ENCODE measurements around the gene KBTBD2.
"Not testable (repeated sequence)": the region's sequence is repeated elsewhere in the genome, so short reads cannot be mapped to it uniquely, and the experiment has no call there.

KBTBD2 gene

DNA sequence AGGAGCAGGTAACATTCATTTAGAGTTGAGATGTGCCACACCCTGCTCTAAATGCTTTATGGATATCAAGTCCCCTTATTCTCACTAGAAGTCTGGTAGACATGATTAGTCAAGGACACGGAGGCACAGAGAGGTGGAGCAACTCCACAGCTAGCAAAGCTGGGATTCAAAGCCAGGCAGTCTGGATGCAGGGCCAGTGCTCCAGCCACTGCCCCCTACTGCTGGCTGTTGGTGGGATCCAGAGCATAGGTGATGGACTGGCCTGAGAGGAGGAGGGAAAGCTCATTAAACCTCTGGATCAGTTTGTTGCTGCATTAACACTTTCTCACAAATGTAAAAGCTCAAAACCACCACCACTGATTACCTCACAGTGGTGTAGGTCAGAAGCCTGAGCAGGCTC, 22.6 kb upstream of the KBTBD2 start:
- H3K27ac Mint-ChIP-seq (ENCODE audit: low read depth), result no peak overlapping the region
- H3K9me3 Mint-ChIP-seq, result no peaks in the 10 kb centered on the region
- ATAC-seq (replicated peaks; ENCODE audit: extremely low read depth, poor library complexity, severe bottlenecking), result no peak

GRCh38 chr7:32910195-32910594, 18.6 kb upstream of the KBTBD2 start:
- Mint-ChIP-seq H3K27ac (ENCODE audit: low read depth) (no peak overlapping the region), H3K36me3 (ENCODE audit: insufficient read depth) (peaks cover 8% of the 10 kb centered on the region), H3K4me1 (peaks cover 4% of the 10 kb centered on the region), H3K27me3 (no peaks in the 10 kb centered on the region), H3K4me3 (no peak overlapping the region), H3K9me3 (no peaks in the 10 kb centered on the region)
- no peak for DNase-seq (ENCODE audit: low spot score in 2 of 2)
- ATAC-seq (replicated peaks; ENCODE audit: extremely low read depth, poor library complexity, severe bottlenecking), result no peak

More for the DNA sequence above, 22.6 kb upstream of the KBTBD2 start:
- Mint-ChIP-seq H3K27me3 (no peaks in the 10 kb centered on the region), H3K4me3 (no peak overlapping the region), H3K4me1 (peaks cover 5% of the 10 kb centered on the region), H3K36me3 (ENCODE audit: insufficient read depth) (peaks cover 10% of the 10 kb centered on the region)
- DNase-seq (ENCODE audit: low spot score in 2 of 2), result no peak

DNA sequence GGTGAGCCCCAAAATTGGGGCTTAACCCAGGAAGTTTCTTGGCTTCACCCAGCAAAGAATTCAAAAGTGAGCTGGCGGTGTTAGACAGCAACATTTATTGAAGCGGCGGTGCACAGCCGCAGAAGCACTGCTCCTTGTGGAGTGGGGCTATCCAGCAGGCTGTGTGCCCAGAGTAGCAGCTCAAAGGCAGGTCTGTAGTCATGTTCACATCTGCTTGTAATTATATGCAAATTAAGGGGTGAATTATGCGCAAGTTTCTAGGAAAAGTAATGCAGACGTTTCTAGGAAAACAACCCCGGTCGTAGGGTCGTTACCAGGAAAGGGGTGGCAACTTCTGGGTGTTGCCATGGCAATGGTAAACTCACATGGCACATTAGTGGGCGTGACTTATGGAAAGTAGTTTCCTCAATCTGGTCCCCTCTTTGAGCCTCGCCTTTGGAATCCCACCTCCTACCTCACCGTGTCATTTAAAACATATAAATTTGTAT, 13.7 kb upstream of the KBTBD2 start:
- Mint-ChIP-seq H3K4me3 (peak overlapping the region; percentile 69), H3K36me3 (ENCODE audit: insufficient read depth) (peaks cover 5% of the 10 kb centered on the region), H3K4me1 (peaks cover 7% of the 10 kb centered on the region), H3K27ac (ENCODE audit: low read depth) (peak overlapping the region; percentile 87), H3K27me3 (no peaks in the 10 kb centered on the region), H3K9me3 (no peaks in the 10 kb centered on the region)
- ATAC-seq (replicated peaks; ENCODE audit: extremely low read depth, poor library complexity, severe bottlenecking) (peak; percentile 80), DNase-seq (ENCODE audit: low spot score in 2 of 2) (peak; percentile 34 to 67)

DNA sequence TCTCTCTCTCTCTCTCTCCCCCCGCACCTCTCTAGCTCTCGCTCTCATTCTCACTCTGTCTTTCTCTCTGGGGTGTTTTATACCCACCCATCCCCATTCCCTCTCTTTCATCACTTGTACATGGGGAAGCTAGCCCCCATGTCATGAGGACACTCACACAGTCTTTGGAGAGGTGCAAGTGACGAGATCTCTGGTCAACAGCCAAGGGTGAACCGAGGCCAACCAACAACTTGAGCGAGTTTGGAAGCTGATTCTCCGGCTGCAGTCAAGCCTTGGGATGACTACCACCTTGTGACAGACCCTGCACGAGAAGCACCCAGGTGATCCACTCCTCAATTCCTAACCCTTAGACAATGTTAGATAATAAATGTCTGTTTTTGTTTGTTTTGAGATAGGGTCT, 10.1 kb upstream of the KBTBD2 start:
- Mint-ChIP-seq H3K4me3 (no peak overlapping the region), H3K36me3 (ENCODE audit: insufficient read depth) (peaks cover 5% of the 10 kb centered on the region), H3K9me3 (no peaks in the 10 kb centered on the region), H3K27me3 (no peaks in the 10 kb centered on the region), H3K27ac (ENCODE audit: low read depth) (no peak overlapping the region), H3K4me1 (peaks cover 7% of the 10 kb centered on the region)
- DNase-seq (ENCODE audit: low spot score in 2 of 2) (no peak), ATAC-seq (replicated peaks; ENCODE audit: extremely low read depth, poor library complexity, severe bottlenecking) (no peak)

GRCh38 chr7:32900433-32900995, 9.0 kb upstream of the KBTBD2 start:
- Mint-ChIP-seq H3K27me3 (no peaks in the 10 kb centered on the region), H3K4me3 (no peak overlapping the region), H3K9me3 (no peaks in the 10 kb centered on the region), H3K27ac (ENCODE audit: low read depth) (no peak overlapping the region), H3K4me1 (peaks cover 6% of the 10 kb centered on the region), H3K36me3 (ENCODE audit: insufficient read depth) (peaks cover 7% of the 10 kb centered on the region)
- ATAC-seq (replicated peaks; ENCODE audit: extremely low read depth, poor library complexity, severe bottlenecking) (no peak), DNase-seq (ENCODE audit: low spot score in 2 of 2) (no peak)

GRCh38 chr7:32897376-32897775, 5.8 kb upstream of the KBTBD2 start:
- H3K36me3 Mint-ChIP-seq (ENCODE audit: insufficient read depth); H3K4me3 Mint-ChIP-seq; H3K9me3 Mint-ChIP-seq; DNase-seq (ENCODE audit: low spot score in 2 of 2); ATAC-seq (replicated peaks; ENCODE audit: extremely low read depth, poor library complexity, severe bottlenecking); H3K27me3 Mint-ChIP-seq; H3K27ac Mint-ChIP-seq (ENCODE audit: low read depth): not testable (repeated sequence)
- H3K4me1 Mint-ChIP-seq, result peaks cover 12% of the 10 kb centered on the region

GRCh38 chr7:32896564-32897347, 5.2 kb upstream of the KBTBD2 start:
- H3K9me3 Mint-ChIP-seq, result no peaks in the 10 kb centered on the region
- no peaks in the 10 kb centered on the region for H3K27me3 Mint-ChIP-seq
- peaks cover 11% of the 10 kb centered on the region for H3K36me3 Mint-ChIP-seq (ENCODE audit: insufficient read depth)
- no peak overlapping the region for H3K4me3 Mint-ChIP-seq
- H3K27ac Mint-ChIP-seq (ENCODE audit: low read depth), result no peak overlapping the region
- ATAC-seq (replicated peaks; ENCODE audit: extremely low read depth, poor library complexity, severe bottlenecking) (no peak), DNase-seq (ENCODE audit: low spot score in 2 of 2) (no peak)
- H3K4me1 Mint-ChIP-seq, result peaks cover 12% of the 10 kb centered on the region

- H3K4me3 Mint-ChIP-seq, result no peak overlapping the region
- peaks cover 28% of the 10 kb centered on the region for H3K4me1 Mint-ChIP-seq
- no peak overlapping the region for H3K27ac Mint-ChIP-seq (ENCODE audit: low read depth)
- ATAC-seq (replicated peaks; ENCODE audit: extremely low read depth, poor library complexity, severe bottlenecking) (no peak), DNase-seq (ENCODE audit: low spot score in 2 of 2) (no peak)
- H3K27me3 Mint-ChIP-seq, result no peaks in the 10 kb centered on the region
- H3K36me3 Mint-ChIP-seq (ENCODE audit: insufficient read depth), result peaks cover 25% of the 10 kb centered on the region
- H3K9me3 Mint-ChIP-seq, result no peaks in the 10 kb centered on the region
Measured at GRCh38 chr7:32894171-32894570, 2.6 kb upstream of the KBTBD2 start.

- no peak overlapping the region for H3K4me3 Mint-ChIP-seq
- H3K9me3 Mint-ChIP-seq, result no peaks in the 10 kb centered on the region
- DNase-seq (ENCODE audit: low spot score in 2 of 2), result no peak
- H3K27me3 Mint-ChIP-seq, result no peaks in the 10 kb centered on the region
- H3K36me3 Mint-ChIP-seq (ENCODE audit: insufficient read depth), result peaks cover 25% of the 10 kb centered on the region
- H3K4me1 Mint-ChIP-seq, result peaks cover 30% of the 10 kb centered on the region
- peak overlapping the region; percentile 97 for H3K27ac Mint-ChIP-seq (ENCODE audit: low read depth)
- ATAC-seq (replicated peaks; ENCODE audit: extremely low read depth, poor library complexity, severe bottlenecking), result no peak
Measured at GRCh38 chr7:32893722-32894121, 2.2 kb upstream of the KBTBD2 start.

- H3K9me3 Mint-ChIP-seq, result no peaks in the 10 kb centered on the region
- peak overlapping the region; percentile 98 for H3K4me3 Mint-ChIP-seq
- H3K36me3 Mint-ChIP-seq (ENCODE audit: insufficient read depth), result peaks cover 30% of the 10 kb centered on the region
- ATAC-seq (replicated peaks; ENCODE audit: extremely low read depth, poor library complexity, severe bottlenecking) (no peak), DNase-seq (ENCODE audit: low spot score in 2 of 2) (no peak)
- peaks cover 36% of the 10 kb centered on the region for H3K4me1 Mint-ChIP-seq
- no peaks in the 10 kb centered on the region for H3K27me3 Mint-ChIP-seq
- H3K27ac Mint-ChIP-seq (ENCODE audit: low read depth), result peak overlapping the region; percentile 97
Measured at GRCh38 chr7:32893207-32893524, 1.6 kb upstream of the KBTBD2 start.

DNA sequence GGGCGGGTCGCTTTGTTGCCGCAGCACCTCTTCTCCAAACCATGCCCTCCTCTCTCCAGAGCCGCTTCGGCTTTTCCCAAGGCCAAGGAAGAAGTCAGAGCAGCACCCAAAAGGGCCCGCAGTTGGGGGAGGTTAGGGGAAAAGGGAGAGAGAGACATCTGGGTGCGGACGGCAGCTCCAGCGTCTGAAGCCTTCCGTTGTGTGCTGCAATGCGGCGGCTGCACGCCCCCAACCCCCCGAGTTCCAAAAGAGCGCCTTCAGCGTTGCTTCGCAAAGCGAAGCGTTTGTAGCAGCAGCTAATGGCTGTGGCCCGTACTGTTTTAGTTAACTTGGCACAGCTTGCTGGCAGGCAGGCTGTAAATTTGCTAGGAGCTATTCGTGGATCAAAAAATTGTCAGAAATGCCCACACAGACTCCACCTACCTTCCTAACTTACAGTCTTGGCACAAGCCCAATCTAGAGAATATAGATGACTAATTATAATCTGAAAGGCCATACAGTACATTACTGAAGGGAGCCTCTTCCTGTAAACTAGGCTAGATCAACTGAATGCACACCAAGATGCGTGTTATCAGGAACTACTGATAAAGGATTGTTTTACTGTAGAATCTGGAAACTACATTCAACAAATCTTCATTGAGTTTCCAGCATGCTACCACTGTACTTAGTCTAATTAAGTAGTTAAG, 1.1 kb upstream of the KBTBD2 start:
- peak overlapping the region; percentile 97 for H3K27ac Mint-ChIP-seq (ENCODE audit: low read depth)
- H3K4me3 Mint-ChIP-seq, result peak overlapping the region; percentile 98
- peak; percentile 34 to 37 for DNase-seq (ENCODE audit: low spot score in 2 of 2)

GRCh38 chr7:32891800-32892520, 400 bp upstream of the KBTBD2 start:
- peak; percentile 92 to 96 for DNase-seq (ENCODE audit: low spot score in 2 of 2)
- H3K36me3 Mint-ChIP-seq (ENCODE audit: insufficient read depth), result peaks cover 32% of the 10 kb centered on the region
- H3K27ac Mint-ChIP-seq (ENCODE audit: low read depth), result peak overlapping the region; percentile 97
- peak; percentile 37 for ATAC-seq (replicated peaks; ENCODE audit: extremely low read depth, poor library complexity, severe bottlenecking)
- H3K4me1 Mint-ChIP-seq, result peaks cover 46% of the 10 kb centered on the region
- H3K4me3 Mint-ChIP-seq, result peak overlapping the region; percentile 98
- no peaks in the 10 kb centered on the region for H3K9me3 Mint-ChIP-seq
- H3K27me3 Mint-ChIP-seq, result no peaks in the 10 kb centered on the region

More for the DNA sequence above, 1.1 kb upstream of the KBTBD2 start:
- ATAC-seq (replicated peaks; ENCODE audit: extremely low read depth, poor library complexity, severe bottlenecking), result peak; percentile 7
- H3K9me3 Mint-ChIP-seq, result no peaks in the 10 kb centered on the region
- peaks cover 30% of the 10 kb centered on the region for H3K36me3 Mint-ChIP-seq (ENCODE audit: insufficient read depth)
- no peaks in the 10 kb centered on the region for H3K27me3 Mint-ChIP-seq
- H3K4me1 Mint-ChIP-seq, result peaks cover 41% of the 10 kb centered on the region

All from central memory CD8-positive, alpha-beta T cell (primary cell).